HepG2 (cell line): ENCODE results near the gene ARID3C. TPM values are rescaled to one million over a fixed set of nuclear protein-coding genes. Genes with fewer than 3 reads are reported as not detected.
A peak's percentile ranks its signal among the peaks of the same experiment; 100 is the strongest.

ENCODE experiments used
- ARNT2 ChIP-seq: sonication (generic); formaldehyde crosslinking; IDR thresholded peaks from 2 replicates; pipeline ENCODE4 v1.8.0; 2022; ENCODE audit warnings: mild to moderate bottlenecking, low read depth, missing genetic modification reagents, moderate library complexity
- GFI1 ChIP-seq: sonication (generic); formaldehyde crosslinking; IDR thresholded peaks from 2 replicates; pipeline ENCODE4 v1.5.0; 2020; ENCODE audit warnings: missing genetic modification reagents, mild to moderate bottlenecking, borderline replicate concordance
- HDAC1 ChIP-seq: sonication (generic); formaldehyde crosslinking; IDR thresholded peaks from 2 replicates; pipeline ENCODE4 v1.5.1; 2020; ENCODE audit warnings: mild to moderate bottlenecking, missing genetic modification reagents
- HHEX ChIP-seq: IDR thresholded peaks from 2 replicates; pipeline ENCODE4 v1.6.1; 2016; ENCODE audit warnings: control low read depth
- HINFP ChIP-seq: sonication (generic); formaldehyde crosslinking; IDR thresholded peaks from 2 replicates; pipeline ENCODE4 v1.4.0; 2020; ENCODE audit warnings: low read depth, mild to moderate bottlenecking, missing genetic modification reagents
- KLF6 ChIP-seq: IDR thresholded peaks from 2 replicates; pipeline ENCODE4 v1.8.0; 2016; ENCODE audit warnings: missing biosample characterization, missing genetic modification reagents
- MAZ ChIP-seq, 2 experiments: sonication (generic) in 1 of 2; formaldehyde crosslinking in 1 of 2; IDR thresholded peaks; 2 replicates each; pipeline versions ENCODE4 v1.5.0 to v1.6.1; 2012 to 2020; ENCODE audit warnings: low read depth in 2 of 2, mild to moderate bottlenecking in 2 of 2, borderline replicate concordance in 1 of 2, improper control_type of control experiment in 1 of 2, low read length in 1 of 2, missing genetic modification reagents in 1 of 2, moderate library complexity in 1 of 2
- MTA1 ChIP-seq: sonication (generic); formaldehyde crosslinking; IDR thresholded peaks from 2 replicates; pipeline ENCODE4 v1.4.0; 2020; ENCODE audit warnings: missing genetic modification reagents, mild to moderate bottlenecking, borderline replicate concordance
- MTF2 ChIP-seq: sonication (generic); formaldehyde crosslinking; IDR thresholded peaks from 2 replicates; pipeline ENCODE4 v1.5.0; 2020; ENCODE audit warnings: missing genetic modification reagents, borderline replicate concordance
- POLR2G ChIP-seq: fragments of 200-400 bp; formaldehyde crosslinking; IDR thresholded peaks from 2 replicates; pipeline ENCODE4 v1.6.1; 2018; ENCODE audit warnings: mild to moderate bottlenecking, low read depth, low read length, moderate library complexity
- RCOR2 ChIP-seq: IDR thresholded peaks from 2 replicates; pipeline ENCODE4 v1.6.1; 2016; ENCODE audit warnings: missing biosample characterization, missing genetic modification reagents
- SP1 ChIP-seq, 2 experiments: fragments of 450-650 bp in 1 of 2; sonication (generic) in 1 of 2; formaldehyde crosslinking in 1 of 2; IDR thresholded peaks; 2 replicates each; pipeline versions ENCODE4 v1.4.0 to v1.6.1; 2016 to 2020; ENCODE audit warnings: missing genetic modification reagents in 1 of 2
- STAG1 ChIP-seq: sonication (generic); formaldehyde crosslinking; IDR thresholded peaks from 2 replicates; pipeline ENCODE4 v1.4.0; 2020; ENCODE audit warnings: missing genetic modification reagents
- TBX3 ChIP-seq: fragments of 450-650 bp; IDR thresholded peaks from 2 replicates; pipeline ENCODE4 v1.6.1; 2017; ENCODE audit warnings: antibody characterized with exemption, mild to moderate bottlenecking, inconsistent platforms, borderline replicate concordance
- TFDP1 ChIP-seq: IDR thresholded peaks from 2 replicates; pipeline ENCODE4 v1.6.1; 2016; ENCODE audit warnings: missing compliant biosample characterization, missing genetic modification reagents, borderline replicate concordance
- ZNF496 ChIP-seq: sonication (generic); formaldehyde crosslinking; IDR thresholded peaks from 2 replicates; pipeline ENCODE4 v1.8.1; 2023; ENCODE audit warnings: mild to moderate bottlenecking, moderate library complexity, missing genetic modification reagents; ENCODE audit not compliant: insufficient replicate concordance
- ZNF788 ChIP-seq: sonication (generic); formaldehyde crosslinking; IDR thresholded peaks from 2 replicates; pipeline ENCODE4 v1.5.0; 2020; ENCODE audit warnings: mild to moderate bottlenecking, missing genetic modification reagents, borderline replicate concordance
- ZNF816 ChIP-seq: sonication (generic); formaldehyde crosslinking; IDR thresholded peaks from 2 replicates; pipeline ENCODE4 v1.8.0; 2022; ENCODE audit warnings: missing genetic modification reagents, mild to moderate bottlenecking, borderline replicate concordance
- polyA plus RNA-seq, 8 experiments: library from polyadenylated mRNA; depleted of rRNA in 3 of 8; stranded (reverse) in 7 of 8; unstranded in 1 of 8; fragments of >200 nt; fragmentation: Illumina TruSeq in 4 of 8; extraction: Trizol in 4 of 8; gene quantifications; 2 replicates each; pipeline versions ENCODE4 v1.2.1 to v1.2.3, GENCODE V29; 2011 to 2016; ENCODE audit warnings: low read depth in 4 of 8, missing spikeins in 1 of 8, mixed read lengths in 1 of 8; ENCODE audit not compliant: insufficient read depth in 1 of 8
- total RNA-seq, 5 experiments: library from RNA; depleted of rRNA; stranded (reverse); fragments of >200 nt; fragmentation: Illumina TruSeq; extraction: Trizol; gene quantifications; 2 replicates each; pipeline ENCODE4 v1.2.3, GENCODE V29; 2016; ENCODE audit warnings: low read depth in 1 of 5
- TF ChIP-seq, protein P1 (sequence below): sonication (generic); formaldehyde crosslinking; IDR thresholded peaks from 2 replicates; pipeline ENCODE4 v1.5.0; 2020; ENCODE audit warnings: missing genetic modification reagents, mild to moderate bottlenecking, borderline replicate concordance
- TF ChIP-seq, protein P2 (sequence below): sonication (generic); formaldehyde crosslinking; IDR thresholded peaks from 2 replicates; pipeline ENCODE4 v1.5.1; 2020; ENCODE audit warnings: missing genetic modification reagents, mild to moderate bottlenecking, borderline replicate concordance
- TF ChIP-seq, protein P3 (sequence below): sonication (generic); formaldehyde crosslinking; IDR thresholded peaks from 2 replicates; pipeline ENCODE4 v1.4.0; 2020; ENCODE audit warnings: missing genetic modification reagents
- TF ChIP-seq, protein P4 (sequence below): sonication (generic); formaldehyde crosslinking; IDR thresholded peaks from 2 replicates; pipeline ENCODE4 v1.9.0; 2022; ENCODE audit warnings: missing genetic modification reagents, mild to moderate bottlenecking, borderline replicate concordance

The ARID3C gene
- total and polyA plus RNA-seq, 2 of the 13 experiments (the other 11 are each of a cell fraction or from before 2014, with no cell fraction given) = not detected

- no peak for TF ChIP-seq HDAC1
- TF ChIP-seq, protein P1, sequence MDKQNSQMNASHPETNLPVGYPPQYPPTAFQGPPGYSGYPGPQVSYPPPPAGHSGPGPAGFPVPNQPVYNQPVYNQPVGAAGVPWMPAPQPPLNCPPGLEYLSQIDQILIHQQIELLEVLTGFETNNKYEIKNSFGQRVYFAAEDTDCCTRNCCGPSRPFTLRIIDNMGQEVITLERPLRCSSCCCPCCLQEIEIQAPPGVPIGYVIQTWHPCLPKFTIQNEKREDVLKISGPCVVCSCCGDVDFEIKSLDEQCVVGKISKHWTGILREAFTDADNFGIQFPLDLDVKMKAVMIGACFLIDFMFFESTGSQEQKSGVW (CRISPR knock-in tag) = no peak
- TF ChIP-seq RCOR2 (CRISPR knock-in tag) = no peak
- no peak for TF ChIP-seq SP1 (IDR thresholded peaks at IDR 0.05)
- no peak; the same call in 1 of the 2 replicates for TF ChIP-seq SP1 (CRISPR knock-in tag; IDR thresholded peaks at IDR 0.05)
- no peak for TF ChIP-seq MAZ (IDR thresholded peaks at IDR 0.05; ENCODE audit: borderline replicate concordance, low read depth, low read length)
- peak; percentile 68 for TF ChIP-seq MAZ (CRISPR knock-in tag; IDR thresholded peaks at IDR 0.05; ENCODE audit: low read depth)
- TF ChIP-seq MTA1 (CRISPR knock-in tag) = peak; percentile 24; the same call in 1 of the 2 replicates
- TF ChIP-seq, protein P2, sequence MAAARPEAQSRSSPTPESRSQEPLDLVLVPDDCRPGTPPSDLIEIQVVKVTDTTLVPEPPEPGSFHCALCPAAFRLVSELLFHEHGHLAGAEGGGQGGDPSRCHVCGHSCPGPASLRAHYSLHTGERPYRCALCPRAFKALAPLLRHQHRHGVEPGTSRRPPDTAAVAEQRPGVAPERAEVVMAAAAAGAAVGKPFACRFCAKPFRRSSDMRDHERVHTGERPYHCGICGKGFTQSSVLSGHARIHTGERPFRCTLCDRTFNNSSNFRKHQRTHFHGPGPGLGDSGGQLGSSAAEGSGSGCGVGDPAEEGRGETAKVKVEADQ = 0 out of 2 replicates have a peak, but pooled peaks have one; percentile 37
- TF ChIP-seq STAG1 (CRISPR knock-in tag) = peak; percentile 93
- TF ChIP-seq KLF6 = no peak
- TF ChIP-seq HINFP (CRISPR knock-in tag) = no peak
- no peak for TF ChIP-seq GFI1 (CRISPR knock-in tag)
- no peak for TF ChIP-seq ZNF816 (CRISPR knock-in tag)
- TF ChIP-seq ZNF788 (CRISPR knock-in tag) = peak; percentile 31; the same call in 1 of the 2 replicates
- TF ChIP-seq, protein P3, sequence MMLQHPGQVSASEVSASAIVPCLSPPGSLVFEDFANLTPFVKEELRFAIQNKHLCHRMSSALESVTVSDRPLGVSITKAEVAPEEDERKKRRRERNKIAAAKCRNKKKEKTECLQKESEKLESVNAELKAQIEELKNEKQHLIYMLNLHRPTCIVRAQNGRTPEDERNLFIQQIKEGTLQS (CRISPR knock-in tag) = no peak
- no peak for TF ChIP-seq HHEX (CRISPR knock-in tag)
- TF ChIP-seq TFDP1 = peak; percentile 23; the same call in 1 of the 2 replicates
- no peak for TF ChIP-seq TBX3
- TF ChIP-seq MTF2 (CRISPR knock-in tag) = peak; percentile 95; the same call in 1 of the 2 replicates
- TF ChIP-seq, protein P4, sequence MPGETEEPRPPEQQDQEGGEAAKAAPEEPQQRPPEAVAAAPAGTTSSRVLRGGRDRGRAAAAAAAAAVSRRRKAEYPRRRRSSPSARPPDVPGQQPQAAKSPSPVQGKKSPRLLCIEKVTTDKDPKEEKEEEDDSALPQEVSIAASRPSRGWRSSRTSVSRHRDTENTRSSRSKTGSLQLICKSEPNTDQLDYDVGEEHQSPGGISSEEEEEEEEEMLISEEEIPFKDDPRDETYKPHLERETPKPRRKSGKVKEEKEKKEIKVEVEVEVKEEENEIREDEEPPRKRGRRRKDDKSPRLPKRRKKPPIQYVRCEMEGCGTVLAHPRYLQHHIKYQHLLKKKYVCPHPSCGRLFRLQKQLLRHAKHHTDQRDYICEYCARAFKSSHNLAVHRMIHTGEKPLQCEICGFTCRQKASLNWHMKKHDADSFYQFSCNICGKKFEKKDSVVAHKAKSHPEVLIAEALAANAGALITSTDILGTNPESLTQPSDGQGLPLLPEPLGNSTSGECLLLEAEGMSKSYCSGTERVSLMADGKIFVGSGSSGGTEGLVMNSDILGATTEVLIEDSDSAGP (CRISPR knock-in tag) = peak; percentile 66
- TF ChIP-seq ZNF496 (CRISPR knock-in tag) = no peak
- TF ChIP-seq ARNT2 (CRISPR knock-in tag) = 0 out of 2 replicates have a peak, but pooled peaks have one; percentile 58
- TF ChIP-seq POLR2G = no peak
Observed at GRCh38 chr9:34591248-34591916, 37.5 kb downstream of the ARID3C start (continued).
